ENCODE results near the gene NALF2. TPM values are rescaled to one million over a fixed set of nuclear protein-coding genes. Genes with fewer than 3 reads are reported as not detected.

Gene NALF2
- polyA plus RNA-seq (2011; rRNA removed), result 1.4 and 1.9 TPM in 2 replicates
- 1.3 and 1.7 TPM in 2 replicates for polyA plus RNA-seq (2012; cell fraction: cytosol; rRNA removed)
- polyA plus RNA-seq (2012; cell fraction: nucleus; rRNA removed), result 1.1 and 1.2 TPM in 2 replicates
- 1.7 to 2.2 TPM (median 2.1 TPM) in 3 replicates for polyA plus RNA-seq (2017; fragmentation: RNase III; extraction: RNeasy Plus Mini Kit Qiagen cat#74134 plus additional on column Dnase treatment)
- 1.4 and 1.7 TPM in 2 replicates for polyA minus RNA-seq (2011; rRNA and poly(A)+ RNA removed)

DNA sequence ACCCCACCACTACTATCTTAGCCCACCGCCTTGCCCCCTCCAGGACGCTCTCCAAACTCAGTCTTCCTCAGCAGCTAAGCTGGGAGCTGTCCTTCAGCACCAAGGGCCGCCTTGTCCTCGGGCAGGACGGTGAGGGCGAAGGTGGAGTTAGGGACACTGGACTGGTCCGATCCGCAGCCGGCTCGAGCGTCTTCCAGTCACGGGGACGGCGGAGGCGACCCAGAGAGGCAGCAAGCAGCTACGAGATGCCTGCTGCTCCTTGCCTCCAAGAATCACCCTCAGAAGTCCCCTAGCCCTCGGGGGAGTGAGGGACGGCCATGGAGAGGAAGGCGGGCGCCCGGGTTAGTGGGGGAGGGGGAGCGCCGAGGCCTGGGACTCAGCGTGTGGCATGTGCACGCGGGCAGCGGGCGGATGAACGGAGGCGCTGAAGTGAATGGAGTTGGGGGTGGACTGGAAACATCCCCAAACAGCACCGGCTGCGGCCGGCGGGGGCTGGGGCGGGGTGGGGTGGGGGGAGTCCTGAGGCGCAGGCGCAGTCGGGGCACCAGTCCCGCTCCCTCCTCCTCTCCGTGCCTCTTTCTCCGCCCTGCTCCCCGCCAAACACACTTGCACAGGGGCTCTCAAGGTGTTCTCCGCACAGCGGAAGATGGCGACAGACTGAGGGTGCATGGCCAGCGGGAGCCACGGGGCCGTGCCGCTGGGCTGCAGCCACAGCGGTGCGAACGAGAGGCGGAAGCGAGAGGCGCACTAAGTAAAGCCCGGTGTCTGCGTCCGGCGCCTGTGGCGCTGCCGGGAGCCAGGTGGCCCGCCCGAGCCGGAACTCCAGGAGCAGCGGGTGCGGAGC lies at the start of gene NALF2:
Gene NALF2 (plus strand): TSS at position 545 of the 844 bp plus-strand sequence. CDS start 957 bp downstream, outside the sequence.
- Histone ChIP-seq H3K27ac (peak within 1 kb of the TSS; percentile 67 to 91), H3K4me1 (no peaks in the 10 kb centered on the region), H3K4me2 (peak within 1 kb of the TSS; percentile 93), H3K9me3 (no peaks in the 10 kb centered on the region), H3K4me3 (peak within 1 kb of the TSS; percentile 81)
- FAIRE-seq (no peak), DNase-seq (ENCODE audit: low read depth in 1 of 2, low spot score in 1 of 2) (peak; percentile 41 to 76), ATAC-seq (peak; percentile 86 to 89)
- ChIA-PET POLR2A (interaction anchor here (1.2 kb wide), 1 partner anchor 115 kb away, joined by 4 read pairs; no protein-coding TSS in a partner anchor), CTCF (interaction anchor here (0.6 to 3.5 kb wide), 10 partner anchors 8 to 787 kb away, joined by 3 to 18 read pairs (median 3); no protein-coding TSS in a partner anchor)
- TF ChIP-seq, protein P1, sequence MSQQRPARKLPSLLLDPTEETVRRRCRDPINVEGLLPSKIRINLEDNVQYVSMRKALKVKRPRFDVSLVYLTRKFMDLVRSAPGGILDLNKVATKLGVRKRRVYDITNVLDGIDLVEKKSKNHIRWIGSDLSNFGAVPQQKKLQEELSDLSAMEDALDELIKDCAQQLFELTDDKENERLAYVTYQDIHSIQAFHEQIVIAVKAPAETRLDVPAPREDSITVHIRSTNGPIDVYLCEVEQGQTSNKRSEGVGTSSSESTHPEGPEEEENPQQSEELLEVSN (IDR thresholded peaks at IDR 0.05; ENCODE audit: borderline replicate concordance, low read depth), result no peak; the same call in 1 of the 2 replicates
- TF ChIP-seq HOXA7 (CRISPR knock-in tag; IDR thresholded peaks at IDR 0.05) (no peak), TFCP2L1 (CRISPR knock-in tag; IDR thresholded peaks at IDR 0.05) (no peak), CHD2 (IDR thresholded peaks at IDR 0.05; ENCODE audit: low read length, partially characterized antibody) (no peak), PHF8 (IDR thresholded peaks at IDR 0.05; ENCODE audit: borderline replicate concordance, low read depth) (0 out of 2 replicates have a peak, but pooled peaks have one; percentile 5), SREBF2 (IDR thresholded peaks at IDR 0.05) (no peak), KDM5A (IDR thresholded peaks at IDR 0.05) (no peak), FOSL2 (IDR thresholded peaks at IDR 0.05) (no peak), FOSL2 (CRISPR knock-in tag; IDR thresholded peaks at IDR 0.05) (no peak), NPAS2 (CRISPR knock-in tag; IDR thresholded peaks at IDR 0.05; ENCODE audit: borderline replicate concordance) (no peak), POLR2A (IDR thresholded peaks at IDR 0.05; ENCODE audit: low read length) (peak; percentile 76), ZSCAN20 (CRISPR knock-in tag; IDR thresholded peaks at IDR 0.05) (no peak), RFX5 (IDR thresholded peaks at IDR 0.05) (no peak), HEYL (CRISPR knock-in tag; IDR thresholded peaks at IDR 0.05) (no peak), NR3C1 (IDR thresholded peaks at IDR 0.05) (no peak), MAZ (IDR thresholded peaks at IDR 0.05; ENCODE audit: borderline replicate concordance, low read depth, low read length) (no peak), POLR2AphosphoS2 (conservative IDR thresholded peaks at IDR 0.05; ENCODE audit: low read length) (no peak), FOXS1 (CRISPR knock-in tag; IDR thresholded peaks at IDR 0.05) (no peak), EHMT2 (IDR thresholded peaks at IDR 0.05; ENCODE audit: low read depth) (peak; percentile 69), ZFP36 (IDR thresholded peaks at IDR 0.05; ENCODE audit: borderline replicate concordance, partially characterized antibody) (no peak), SMC3 (IDR thresholded peaks at IDR 0.05) (0 out of 3 replicates have a peak, but pooled peaks have one; percentile 25), RCOR1 (IDR thresholded peaks at IDR 0.05; ENCODE audit: low read depth, low read length) (no peak), NFE2L2 (conservative IDR thresholded peaks at IDR 0.05; ENCODE audit: low read length) (no peak)
- TF ChIP-seq, protein P2, sequence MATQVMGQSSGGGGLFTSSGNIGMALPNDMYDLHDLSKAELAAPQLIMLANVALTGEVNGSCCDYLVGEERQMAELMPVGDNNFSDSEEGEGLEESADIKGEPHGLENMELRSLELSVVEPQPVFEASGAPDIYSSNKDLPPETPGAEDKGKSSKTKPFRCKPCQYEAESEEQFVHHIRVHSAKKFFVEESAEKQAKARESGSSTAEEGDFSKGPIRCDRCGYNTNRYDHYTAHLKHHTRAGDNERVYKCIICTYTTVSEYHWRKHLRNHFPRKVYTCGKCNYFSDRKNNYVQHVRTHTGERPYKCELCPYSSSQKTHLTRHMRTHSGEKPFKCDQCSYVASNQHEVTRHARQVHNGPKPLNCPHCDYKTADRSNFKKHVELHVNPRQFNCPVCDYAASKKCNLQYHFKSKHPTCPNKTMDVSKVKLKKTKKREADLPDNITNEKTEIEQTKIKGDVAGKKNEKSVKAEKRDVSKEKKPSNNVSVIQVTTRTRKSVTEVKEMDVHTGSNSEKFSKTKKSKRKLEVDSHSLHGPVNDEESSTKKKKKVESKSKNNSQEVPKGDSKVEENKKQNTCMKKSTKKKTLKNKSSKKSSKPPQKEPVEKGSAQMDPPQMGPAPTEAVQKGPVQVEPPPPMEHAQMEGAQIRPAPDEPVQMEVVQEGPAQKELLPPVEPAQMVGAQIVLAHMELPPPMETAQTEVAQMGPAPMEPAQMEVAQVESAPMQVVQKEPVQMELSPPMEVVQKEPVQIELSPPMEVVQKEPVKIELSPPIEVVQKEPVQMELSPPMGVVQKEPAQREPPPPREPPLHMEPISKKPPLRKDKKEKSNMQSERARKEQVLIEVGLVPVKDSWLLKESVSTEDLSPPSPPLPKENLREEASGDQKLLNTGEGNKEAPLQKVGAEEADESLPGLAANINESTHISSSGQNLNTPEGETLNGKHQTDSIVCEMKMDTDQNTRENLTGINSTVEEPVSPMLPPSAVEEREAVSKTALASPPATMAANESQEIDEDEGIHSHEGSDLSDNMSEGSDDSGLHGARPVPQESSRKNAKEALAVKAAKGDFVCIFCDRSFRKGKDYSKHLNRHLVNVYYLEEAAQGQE (IDR thresholded peaks at IDR 0.05), result peak; percentile 88
- TF ChIP-seq, protein P3, sequence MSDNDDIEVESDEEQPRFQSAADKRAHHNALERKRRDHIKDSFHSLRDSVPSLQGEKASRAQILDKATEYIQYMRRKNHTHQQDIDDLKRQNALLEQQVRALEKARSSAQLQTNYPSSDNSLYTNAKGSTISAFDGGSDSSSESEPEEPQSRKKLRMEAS (IDR thresholded peaks at IDR 0.05), result peak; percentile 11
- TF ChIP-seq, protein P4, sequence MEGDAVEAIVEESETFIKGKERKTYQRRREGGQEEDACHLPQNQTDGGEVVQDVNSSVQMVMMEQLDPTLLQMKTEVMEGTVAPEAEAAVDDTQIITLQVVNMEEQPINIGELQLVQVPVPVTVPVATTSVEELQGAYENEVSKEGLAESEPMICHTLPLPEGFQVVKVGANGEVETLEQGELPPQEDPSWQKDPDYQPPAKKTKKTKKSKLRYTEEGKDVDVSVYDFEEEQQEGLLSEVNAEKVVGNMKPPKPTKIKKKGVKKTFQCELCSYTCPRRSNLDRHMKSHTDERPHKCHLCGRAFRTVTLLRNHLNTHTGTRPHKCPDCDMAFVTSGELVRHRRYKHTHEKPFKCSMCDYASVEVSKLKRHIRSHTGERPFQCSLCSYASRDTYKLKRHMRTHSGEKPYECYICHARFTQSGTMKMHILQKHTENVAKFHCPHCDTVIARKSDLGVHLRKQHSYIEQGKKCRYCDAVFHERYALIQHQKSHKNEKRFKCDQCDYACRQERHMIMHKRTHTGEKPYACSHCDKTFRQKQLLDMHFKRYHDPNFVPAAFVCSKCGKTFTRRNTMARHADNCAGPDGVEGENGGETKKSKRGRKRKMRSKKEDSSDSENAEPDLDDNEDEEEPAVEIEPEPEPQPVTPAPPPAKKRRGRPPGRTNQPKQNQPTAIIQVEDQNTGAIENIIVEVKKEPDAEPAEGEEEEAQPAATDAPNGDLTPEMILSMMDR (IDR thresholded peaks at IDR 0.05), result 0 out of 3 replicates have a peak, but pooled peaks have one; percentile 17
- no CpG with 5 or more reads among the region's 66 CpGs for WGBS (ENCODE audit: missing lambda C conversion rate)

All from A549 (cell line).